Measurements from ENCODE around the gene PLXNA4.
"Not testable (repeated sequence)": the region's sequence is repeated elsewhere in the genome, so short reads cannot be mapped to it uniquely, and the experiment has no call there.

The PLXNA4 gene

DNA sequence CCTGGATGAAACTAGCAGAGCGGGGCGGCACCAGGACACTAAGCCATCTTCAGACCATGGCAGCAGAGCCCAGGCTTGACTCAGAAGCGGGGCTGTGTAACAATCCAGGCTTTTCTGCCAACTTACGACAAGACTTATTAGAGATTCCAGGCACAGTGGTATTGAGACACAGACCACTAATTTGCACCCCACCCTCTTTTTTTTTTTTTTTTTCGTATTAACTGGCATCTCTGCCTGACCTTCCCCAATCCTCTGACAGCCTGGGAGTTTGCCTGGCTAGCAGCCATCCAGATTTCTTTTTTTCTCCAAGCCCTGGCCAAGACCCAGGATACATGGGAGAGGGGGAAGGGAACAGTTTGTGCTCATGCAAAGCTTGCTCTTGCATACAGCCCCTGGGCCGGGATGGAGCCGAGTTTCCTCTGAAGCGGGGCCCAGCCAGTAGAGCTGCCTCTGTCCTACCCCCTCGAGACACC, 182.4 kb downstream of the PLXNA4 start:
- in situ Hi-C loops (cut with HindIII; ENCODE audit: low sequenced_read_pairs) = no loop called here
- TF ChIP-seq CTCF (IDR thresholded peaks at IDR 0.05; ENCODE audit: low read depth, low read length, missing control alignments) = no peak
- no peak overlapping the region for H3K4me3 ChIP-seq (ENCODE audit: low read depth, low read length)
- DNase-seq (ENCODE audit: low read depth) = no peak

DNA sequence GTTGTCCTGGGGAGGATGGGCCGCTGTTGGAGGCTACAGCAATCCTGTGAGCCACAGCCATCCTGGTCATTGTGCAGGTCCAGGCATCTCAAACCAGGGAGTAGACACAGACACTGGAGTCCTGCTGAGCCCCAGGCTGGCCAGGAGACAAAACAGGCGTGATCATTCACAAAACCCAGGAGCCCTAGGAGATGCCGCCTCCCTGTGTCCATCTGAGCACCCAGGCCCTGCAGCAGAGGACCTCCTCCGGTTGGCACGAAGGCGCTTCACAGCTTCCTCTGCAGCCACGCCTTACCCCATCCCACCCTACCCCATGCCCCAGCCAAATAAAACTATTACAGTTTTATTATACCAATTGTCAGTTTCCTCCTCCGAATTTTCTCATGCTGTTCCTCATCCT, 183.6 kb downstream of the PLXNA4 start:
- TF ChIP-seq CTCF (IDR thresholded peaks at IDR 0.05; ENCODE audit: low read depth, low read length, missing control alignments) = no peak
- no peak for DNase-seq (ENCODE audit: low read depth)
- in situ Hi-C loops (cut with HindIII; ENCODE audit: low sequenced_read_pairs) = no loop called here
- H3K4me3 ChIP-seq (ENCODE audit: low read depth, low read length) = no peak overlapping the region

DNA sequence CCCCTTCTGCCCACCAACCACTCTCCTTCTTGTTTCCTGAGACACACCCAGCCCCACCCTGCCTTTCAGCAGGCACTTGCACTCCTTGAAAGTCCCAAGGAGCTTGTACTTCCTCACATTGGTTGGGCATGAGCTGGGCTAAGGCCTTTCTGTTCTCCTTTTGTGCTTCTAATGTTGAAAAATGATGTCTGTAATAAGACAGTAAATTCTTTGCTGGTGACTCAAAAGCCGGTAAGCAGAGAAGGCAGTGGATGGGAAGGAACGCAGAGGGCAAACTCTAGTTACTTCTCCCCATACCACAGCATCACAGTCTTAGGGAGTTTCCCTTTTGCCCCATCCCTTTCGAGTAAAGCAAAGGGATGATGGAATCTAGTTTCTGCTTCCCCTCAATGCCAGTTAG, 185.6 kb downstream of the PLXNA4 start:
- no peak overlapping the region for H3K4me3 ChIP-seq (ENCODE audit: low read depth, low read length)
- in situ Hi-C loops (cut with HindIII; ENCODE audit: low sequenced_read_pairs) = no loop called here
- TF ChIP-seq CTCF (IDR thresholded peaks at IDR 0.05; ENCODE audit: low read depth, low read length, missing control alignments) = no peak
- peak; percentile 65 for DNase-seq (ENCODE audit: low read depth)

DNA sequence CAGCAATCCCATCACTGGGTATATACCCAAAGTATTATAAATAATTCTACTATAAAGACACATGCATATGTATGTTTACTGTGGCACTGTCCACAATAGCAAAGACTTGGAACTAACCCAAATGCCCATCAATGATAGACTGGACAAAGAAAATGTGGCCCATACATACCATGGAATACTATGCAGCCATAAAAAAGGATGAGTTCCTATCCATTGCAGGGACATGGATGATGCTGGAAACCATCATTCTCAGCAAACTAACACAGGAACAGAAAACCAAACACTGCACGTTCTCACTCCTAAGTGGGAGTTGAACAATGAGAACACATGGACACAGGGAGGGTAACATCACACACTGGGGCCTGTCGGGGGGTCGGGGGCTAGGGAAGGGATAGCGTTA, 186.2 kb downstream of the PLXNA4 start:
- DNase-seq (ENCODE audit: low read depth); H3K4me3 ChIP-seq (ENCODE audit: low read depth, low read length); in situ Hi-C loops (cut with HindIII; ENCODE audit: low sequenced_read_pairs): not testable (repeated sequence)

DNA sequence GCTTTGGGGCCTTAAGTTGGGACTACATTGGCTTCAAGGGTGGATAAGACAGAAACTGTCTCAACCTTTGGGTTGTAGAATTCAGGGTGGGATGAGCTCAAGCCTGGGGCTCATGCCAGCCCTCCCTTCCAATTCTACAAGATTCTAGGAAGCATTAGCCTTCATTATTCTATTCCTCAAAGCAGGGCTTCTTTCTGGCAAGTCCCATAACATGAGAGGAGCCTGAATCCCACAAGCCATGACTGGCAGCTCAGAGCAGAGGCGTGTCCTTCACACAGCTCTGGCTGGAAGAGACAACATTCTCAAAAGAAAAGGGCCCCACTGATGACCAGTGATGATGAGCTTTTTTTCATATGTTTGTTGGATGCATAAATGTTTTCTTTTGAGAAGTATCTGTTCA, 187.6 kb downstream of the PLXNA4 start:
- in situ Hi-C loops (cut with HindIII; ENCODE audit: low sequenced_read_pairs) = no loop called here
- no peak overlapping the region for H3K4me3 ChIP-seq (ENCODE audit: low read depth, low read length)
- DNase-seq (ENCODE audit: low read depth) = no peak
- no peak for TF ChIP-seq CTCF (IDR thresholded peaks at IDR 0.05; ENCODE audit: low read depth, low read length, missing control alignments)

GRCh38 chr7:132387596-132387995, 188.7 kb downstream of the PLXNA4 start:
- DNase-seq (ENCODE audit: low read depth) = no peak
- TF ChIP-seq CTCF (IDR thresholded peaks at IDR 0.05; ENCODE audit: low read depth, low read length, missing control alignments) = no peak
- in situ Hi-C loops (cut with HindIII; ENCODE audit: low sequenced_read_pairs) = no loop called here
- H3K4me3 ChIP-seq (ENCODE audit: low read depth, low read length) = no peak overlapping the region

DNA sequence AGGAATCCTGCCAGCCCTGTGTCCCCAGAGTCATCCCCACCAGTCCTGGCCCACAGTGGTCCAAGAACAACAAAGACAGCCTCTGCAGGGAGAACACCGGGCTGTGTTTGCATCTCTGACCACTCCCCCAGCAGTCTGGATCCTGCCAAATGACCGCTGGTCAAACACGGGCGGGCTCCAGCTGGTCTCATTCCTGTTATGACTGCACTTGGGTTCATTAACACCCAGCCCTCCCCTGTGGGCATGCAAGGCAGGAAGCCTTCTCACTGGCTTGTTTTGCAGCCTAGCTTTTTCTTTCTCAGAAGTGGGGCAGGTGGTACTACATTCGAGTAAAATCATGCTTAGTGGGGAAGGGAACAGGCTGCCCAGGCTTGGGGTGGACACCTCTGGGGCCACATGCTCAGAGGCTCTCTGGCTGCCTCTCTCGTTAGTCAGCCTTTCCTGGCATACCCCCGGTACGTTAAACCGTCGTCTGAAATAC, 190.0 kb downstream of the PLXNA4 start:
- no peak for TF ChIP-seq CTCF (IDR thresholded peaks at IDR 0.05; ENCODE audit: low read depth, low read length, missing control alignments)
- no peak overlapping the region for H3K4me3 ChIP-seq (ENCODE audit: low read depth, low read length)
- peak; percentile 47 for DNase-seq (ENCODE audit: low read depth)
- in situ Hi-C loops (cut with HindIII; ENCODE audit: low sequenced_read_pairs) = no loop called here
